ENCODE measurements around the gene MBOAT2.

GRCh38 chr2:8850845-8851487 is 152.5 kb downstream of the MBOAT2 start:
- TF ChIP-seq CTCF (IDR thresholded peaks at IDR 0.05): no peak
- TF ChIP-seq EZH2 (IDR thresholded peaks at IDR 0.05): no peak
- no peak for TF ChIP-seq EZH2phosphoT487 (IDR thresholded peaks at IDR 0.05)

All from neural progenitor cell (in vitro differentiated cells).